Spleen (tissue), 11 donors: ENCODE data around the gene COX4I2. TPM values are rescaled to one million over a fixed set of nuclear protein-coding genes. Genes with fewer than 3 reads are reported as not detected.

Experiments
- DNase-seq: peaks from one replicate; pipeline ENCODE4 v3.0.0-alpha.2; 2020
- H3K27ac ChIP-seq, 8 donors: fragments of 200-600 bp; sonication (generic) in 7 of 8; 1 replicate in 4 of 8; 2 replicates in 4 of 8; pipeline versions ENCODE4 v1.5.0 to v1.8.0; 2016 to 2021; ENCODE audit warnings: inconsistent platforms in 4 of 8, mild to moderate bottlenecking in 4 of 8, moderate library complexity in 1 of 8
- H3K27me3 ChIP-seq, 7 donors: fragments of 200-600 bp; sonication (generic) in 6 of 7; replicated peaks in 1 of 7; 1 replicate in 4 of 7; 2 replicates in 3 of 7; pipeline versions ENCODE4 v1.5.0 to v1.8.0; 2016 to 2021; ENCODE audit warnings: inconsistent platforms in 3 of 7, mild to moderate bottlenecking in 1 of 7
- H3K36me3 ChIP-seq, 6 donors: fragments of 200-600 bp; sonication (generic) in 5 of 6; 1 replicate in 4 of 6; 2 replicates in 2 of 6; pipeline versions ENCODE4 v1.5.0 to v1.8.0; 2016 to 2021; ENCODE audit warnings: inconsistent platforms in 2 of 6
- H3K4me1 ChIP-seq, 6 donors: fragments of 200-600 bp; sonication (generic) in 5 of 6; 1 replicate in 3 of 6; 2 replicates in 3 of 6; pipeline versions ENCODE4 v1.5.0 to v1.8.0; 2016 to 2021; ENCODE audit warnings: inconsistent platforms in 3 of 6
- H3K4me3 ChIP-seq, 8 donors: fragments of 200-600 bp; sonication (generic) in 7 of 8; 1 replicate in 4 of 8; 2 replicates in 4 of 8; pipeline versions ENCODE4 v1.5.0 to v1.8.0; 2016 to 2021; ENCODE audit warnings: inconsistent platforms in 4 of 8, mild to moderate bottlenecking in 4 of 8, moderate library complexity in 2 of 8
- H3K9me3 ChIP-seq, 8 donors: fragments of 200-600 bp; sonication (generic) in 7 of 8; 1 replicate in 4 of 8; 2 replicates in 4 of 8; pipeline versions ENCODE4 v1.5.0 to v1.8.0; 2016 to 2021; ENCODE audit warnings: inconsistent platforms in 4 of 8
- POLR2A ChIP-seq, 3 donors: fragments of 450-650 bp; IDR thresholded peaks; one replicate each; pipeline ENCODE4 v1.5.1; 2017; ENCODE audit warnings: antibody characterized with exemption in 3 of 3, mild to moderate bottlenecking in 1 of 3
- POLR2AphosphoS5 ChIP-seq, 3 donors: sonication (generic); formaldehyde crosslinking; IDR thresholded peaks; one replicate each; pipeline ENCODE4 v1.5.1; 2017; ENCODE audit warnings: antibody characterized with exemption in 3 of 3
- WGBS, 5 donors: extraction: QIAGEN DNeasy Blood & Tissue Kit in 3 of 5; methylation state at CpG; one replicate each; pipeline versions ENCODE4 v1.1.5 to v1.1.7; 2013 to 2018; 5-methylcytosine and 5-hydroxymethylcytosine counted together
- intact Hi-C: fragments of 100-400 bp; cut with DNase I; formaldehyde crosslinking; loops from one replicate; pipeline ENCODE4 v1.15.0; 2023; ENCODE audit warnings: low total_unique reads
- polyA plus RNA-seq, 3 donors: library from polyadenylated mRNA; stranded (reverse); fragments of 200-250 nt; gene quantifications; one replicate each; pipeline ENCODE4 v1.2.1, GENCODE V29; 2013
- total RNA-seq, 7 donors: library from RNA; depleted of rRNA in 3 of 7; stranded (reverse); fragments of >200 nt in 3 of 7; fragmentation: NEBNext Ultra II Directional in 4 of 7; extraction: Animal tissue kit (Norgen Biotek cat#: 25700) in 4 of 7; gene quantifications; one replicate each; pipeline versions ENCODE4 v1.1.0 to v1.2.1, GENCODE V29; 2016 to 2021
- TF ChIP-seq, protein P1 (sequence below), 11 experiments: fragments of 200-600 bp in 7 of 11; fragments of 450-650 bp in 4 of 11; sonication (generic) in 4 of 11; IDR thresholded peaks in 8 of 11; conservative IDR thresholded peaks in 3 of 11; 1 replicate in 7 of 11; 2 replicates in 4 of 11; pipeline versions ENCODE4 v1.4.0 to v1.8.0; 2016 to 2021; ENCODE audit warnings: antibody characterized with exemption in 11 of 11, inconsistent platforms in 4 of 11, mild to moderate bottlenecking in 1 of 11
- donor health status: healthy with polysubstance abuse.
- donor health status: DM: no; HTN: no; CAD: no; lungs with moderate emphysema.
- donor health status: DM: no; HTN: no; CAD: no.
- donor health status: Bipolar disorder and iron deficiency.
- donor health status: healthy.
- donor health status: DM: no; HTN: no; CAD: no.
- donor health status: DM: yes; HTN: yes; CAD: no.

COX4I2 gene
- total and polyA plus RNA-seq, 10 donors, result 1.1 to 4.6 (median 1.7) TPM; not detected in 4

DNA sequence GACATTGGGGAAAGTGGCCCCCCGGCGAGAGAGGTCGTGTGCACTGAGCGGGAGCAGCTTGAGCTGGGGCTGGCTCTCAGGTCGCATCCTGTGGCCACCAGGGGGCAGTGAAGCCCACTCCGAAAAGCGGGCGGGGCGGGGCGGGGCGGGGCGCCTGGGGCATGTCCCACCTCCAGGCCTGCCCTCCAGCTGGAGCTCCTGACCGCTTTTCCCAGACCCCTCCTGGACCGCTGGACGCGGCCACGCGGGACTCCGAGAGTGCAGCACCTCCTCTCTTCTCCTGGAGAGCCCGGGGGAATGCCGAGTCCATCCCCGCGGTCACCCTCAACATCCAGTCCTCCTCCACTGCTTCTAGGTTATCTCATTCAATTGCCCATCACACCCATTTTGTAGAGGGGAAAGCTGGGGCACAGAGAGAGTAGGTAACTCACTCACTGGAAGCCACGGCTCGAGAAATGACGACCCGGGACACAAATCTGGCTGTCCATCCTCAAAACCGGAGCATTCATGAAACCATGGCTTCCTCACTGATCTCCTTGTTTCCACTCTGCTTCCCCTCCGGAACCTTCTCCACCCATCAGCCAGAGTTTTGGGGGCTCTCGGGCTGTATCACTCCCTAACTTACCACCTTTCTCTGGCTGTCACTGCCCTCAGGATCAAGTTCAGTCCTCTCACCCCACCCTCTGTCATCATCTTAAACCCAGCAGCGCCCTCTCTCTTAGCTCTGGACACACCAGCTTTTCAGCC lies 24.1 kb downstream of the COX4I2 start:
- no peaks in the 10 kb centered on the region for H3K27me3 ChIP-seq

DNA sequence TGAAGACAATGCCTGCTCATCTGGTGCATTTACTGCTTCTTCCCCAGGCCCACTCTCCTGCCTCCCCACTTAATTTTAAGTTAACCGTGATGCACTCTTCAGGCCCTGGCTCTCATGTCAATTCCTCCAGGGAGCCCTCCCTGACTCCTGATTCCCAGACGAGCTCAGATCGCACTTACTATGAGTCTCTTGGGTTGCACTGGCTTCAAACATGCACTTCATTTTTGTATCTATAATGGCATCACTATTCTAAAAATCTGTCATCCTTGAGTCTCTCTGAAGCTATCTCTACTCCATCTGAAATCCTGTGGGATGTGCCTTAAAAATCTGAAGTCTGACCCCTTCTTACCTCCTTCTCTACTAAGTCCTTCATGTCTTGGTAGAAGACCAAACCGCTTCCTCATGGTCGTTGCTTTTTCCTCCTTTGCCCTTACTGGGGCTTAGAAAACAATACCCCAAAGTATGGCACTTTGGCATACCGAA lies 24.7 kb downstream of the COX4I2 start:
- TF ChIP-seq, protein P1, sequence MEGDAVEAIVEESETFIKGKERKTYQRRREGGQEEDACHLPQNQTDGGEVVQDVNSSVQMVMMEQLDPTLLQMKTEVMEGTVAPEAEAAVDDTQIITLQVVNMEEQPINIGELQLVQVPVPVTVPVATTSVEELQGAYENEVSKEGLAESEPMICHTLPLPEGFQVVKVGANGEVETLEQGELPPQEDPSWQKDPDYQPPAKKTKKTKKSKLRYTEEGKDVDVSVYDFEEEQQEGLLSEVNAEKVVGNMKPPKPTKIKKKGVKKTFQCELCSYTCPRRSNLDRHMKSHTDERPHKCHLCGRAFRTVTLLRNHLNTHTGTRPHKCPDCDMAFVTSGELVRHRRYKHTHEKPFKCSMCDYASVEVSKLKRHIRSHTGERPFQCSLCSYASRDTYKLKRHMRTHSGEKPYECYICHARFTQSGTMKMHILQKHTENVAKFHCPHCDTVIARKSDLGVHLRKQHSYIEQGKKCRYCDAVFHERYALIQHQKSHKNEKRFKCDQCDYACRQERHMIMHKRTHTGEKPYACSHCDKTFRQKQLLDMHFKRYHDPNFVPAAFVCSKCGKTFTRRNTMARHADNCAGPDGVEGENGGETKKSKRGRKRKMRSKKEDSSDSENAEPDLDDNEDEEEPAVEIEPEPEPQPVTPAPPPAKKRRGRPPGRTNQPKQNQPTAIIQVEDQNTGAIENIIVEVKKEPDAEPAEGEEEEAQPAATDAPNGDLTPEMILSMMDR (IDR thresholded peaks at IDR 0.05 in 8 of 11, conservative IDR thresholded peaks at IDR 0.05 in 3 of 11), result no peak
- TF ChIP-seq POLR2A (IDR thresholded peaks at IDR 0.05) (no peak), POLR2AphosphoS5 (IDR thresholded peaks at IDR 0.05) (no peak)
- H3K4me1 ChIP-seq, result peaks cover 21 to 62% (median 53%) of the 10 kb centered on the region in 6 donors
- H3K9me3 ChIP-seq, result no peaks in the 10 kb centered on the region
- WGBS, 5 donors, result 67 to 79% (median 70%) methylated on average over 6 of the region's 6 CpGs
- peak overlapping the region in 7 of 8 donors; percentile 30 to 83 (median 76) for H3K27ac ChIP-seq
- H3K27me3 ChIP-seq, result no peaks in the 10 kb centered on the region
- H3K4me3 ChIP-seq, result peak overlapping the region in 1 of 8 donors; percentile 67
- intact Hi-C loops, result no loop called here
- peaks cover 0 to 36% (median 11%) of the 10 kb centered on the region in 6 donors for H3K36me3 ChIP-seq
- DNase-seq, result no peak

More for the DNA sequence above, 24.1 kb downstream of the COX4I2 start:
- TF ChIP-seq, protein P1 (IDR thresholded peaks at IDR 0.05 in 8 of 11, conservative IDR thresholded peaks at IDR 0.05 in 3 of 11), result peak; percentile 72 to 96 (median 88)
- TF ChIP-seq POLR2A (IDR thresholded peaks at IDR 0.05) (no peak), POLR2AphosphoS5 (IDR thresholded peaks at IDR 0.05) (peak in 2 of 3 donors; percentile 74 to 83)
- peak; percentile 95 for DNase-seq
- 6 to 11% (median 7%) methylated on average over 19 to 31 of the region's 31 CpGs for WGBS, 5 donors
- Histone ChIP-seq H3K9me3 (no peaks in the 10 kb centered on the region), H3K27ac (peak overlapping the region; percentile 30 to 83 (median 76)), H3K36me3 (peaks cover 0 to 34% (median 11%) of the 10 kb centered on the region in 6 donors), H3K4me3 (peak overlapping the region; percentile 13 to 67 (median 36)), H3K4me1 (peaks cover 16 to 56% (median 48%) of the 10 kb centered on the region in 6 donors)
- intact Hi-C loops, result loop anchor here (2.0 kb wide), 1 partner anchor 65 kb away; no protein-coding TSS in a partner anchor

DNA sequence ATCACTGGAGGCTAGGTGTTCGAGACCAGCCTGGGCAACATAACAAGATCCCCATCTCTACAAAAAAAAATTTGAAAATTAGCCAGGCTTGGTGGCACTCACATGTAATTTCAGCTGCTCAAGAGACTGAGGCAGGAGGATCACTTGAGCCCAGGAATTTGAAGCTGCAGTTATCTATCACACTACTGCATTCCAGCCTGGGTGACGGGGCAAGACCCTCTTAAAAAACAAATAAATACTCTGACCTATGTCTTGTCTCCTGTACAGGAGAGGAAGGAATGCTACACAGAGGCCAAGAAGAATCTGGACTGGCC lies 25.8 kb downstream of the COX4I2 start:
- 92 to 96% (median 95%) methylated on average over 2 of the region's 2 CpGs for WGBS, 5 donors
- no peaks in the 10 kb centered on the region for H3K9me3 ChIP-seq
- no peak overlapping the region for H3K4me3 ChIP-seq
- H3K4me1 ChIP-seq, result peaks cover 24 to 72% (median 64%) of the 10 kb centered on the region in 6 donors
- intact Hi-C loops, result no loop called here
- peaks cover 0 to 36% (median 11%) of the 10 kb centered on the region in 6 donors for H3K36me3 ChIP-seq
- peak overlapping the region in 6 of 8 donors; percentile 37 to 95 (median 83) for H3K27ac ChIP-seq
- no peak for TF ChIP-seq POLR2A (IDR thresholded peaks at IDR 0.05)
- no peak for TF ChIP-seq POLR2AphosphoS5 (IDR thresholded peaks at IDR 0.05)
- TF ChIP-seq, protein P1 (IDR thresholded peaks at IDR 0.05 in 8 of 11, conservative IDR thresholded peaks at IDR 0.05 in 3 of 11), result no peak
- no peaks in the 10 kb centered on the region for H3K27me3 ChIP-seq
- no peak for DNase-seq
